HG02588 (cell line): Measurements from ENCODE around the gene ENOX2.
"Not testable (repeated sequence)": the region's sequence is repeated elsewhere in the genome, so short reads cannot be mapped to it uniquely, and the experiment has no call there.

Experiments
- ATAC-seq: cut with Tn5 transposase; IDR thresholded peaks from one replicate; pipeline ENCODE4 v1.9.1; 2021; ENCODE audit warnings: mild to moderate bottlenecking, moderate library complexity; ENCODE audit not compliant: unreplicated experiment

The ENOX2 gene

GRCh38 chrX:130827648-130828047 is 75.4 kb downstream of the ENOX2 start:
- no peak for ATAC-seq

GRCh38 chrX:130826249-130826648 is 76.8 kb downstream of the ENOX2 start:
- no peak for ATAC-seq

DNA sequence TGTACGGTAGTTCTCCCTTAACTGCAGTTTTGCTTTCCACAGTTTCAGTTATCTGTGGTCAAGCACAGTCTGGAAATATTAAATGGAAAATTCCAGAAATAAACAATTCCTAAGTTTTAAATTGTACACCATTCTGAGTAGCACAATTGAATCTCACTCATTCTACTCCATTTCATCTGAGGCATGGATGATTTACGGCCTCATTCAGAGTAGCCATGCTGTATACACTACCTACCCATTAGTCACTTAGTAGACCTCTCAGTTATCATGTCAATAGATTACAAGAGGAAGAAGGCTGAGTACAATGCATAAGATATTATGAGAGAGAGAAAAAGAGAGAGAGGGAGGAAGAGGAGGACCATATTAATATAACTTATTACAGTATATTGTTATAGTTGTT is 77.5 kb downstream of the ENOX2 start:
- ATAC-seq, result no peak

DNA sequence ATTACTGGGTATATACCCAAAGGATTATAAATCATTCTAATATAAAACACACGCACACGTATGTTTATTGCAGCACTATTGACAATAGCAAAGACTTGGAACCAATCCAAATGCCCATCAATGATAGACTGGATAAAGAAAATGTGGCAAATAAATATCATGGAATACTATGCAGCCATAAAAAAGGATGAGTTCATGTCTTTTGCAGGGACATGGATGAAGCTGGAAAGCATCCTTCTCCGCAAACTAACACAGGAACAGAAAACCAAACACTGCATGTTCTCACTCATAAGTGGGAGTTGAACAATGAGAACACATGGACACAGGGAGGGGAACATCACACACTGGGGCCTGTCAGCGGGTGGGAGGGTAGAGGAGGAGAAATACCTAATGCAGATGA is 83.6 kb downstream of the ENOX2 start:
- ATAC-seq, result not testable (repeated sequence)

DNA sequence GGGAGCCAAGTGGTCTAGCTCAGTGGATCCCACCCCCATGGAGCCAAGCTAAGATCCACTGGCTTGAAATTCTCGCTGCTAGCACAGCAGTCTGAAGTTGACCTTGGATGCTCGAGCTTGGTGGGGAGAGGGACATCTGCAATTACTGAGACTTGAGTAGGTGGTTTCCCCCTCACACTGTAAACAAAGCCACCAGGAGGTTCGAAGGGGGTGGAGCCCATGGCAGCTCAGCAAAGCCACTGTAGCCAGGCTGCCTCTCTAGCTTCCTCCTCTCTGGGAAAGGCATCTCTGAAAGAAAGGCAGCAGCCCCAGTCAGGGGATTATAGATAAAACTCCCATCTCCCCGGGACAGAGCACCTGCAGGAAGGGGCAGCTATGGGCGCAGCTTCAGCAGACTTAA is 89.1 kb downstream of the ENOX2 start:
- ATAC-seq, result not testable (repeated sequence)

- ATAC-seq, result no peak
Measured at GRCh38 chrX:130810561-130810960, 92.4 kb downstream of the ENOX2 start.

DNA sequence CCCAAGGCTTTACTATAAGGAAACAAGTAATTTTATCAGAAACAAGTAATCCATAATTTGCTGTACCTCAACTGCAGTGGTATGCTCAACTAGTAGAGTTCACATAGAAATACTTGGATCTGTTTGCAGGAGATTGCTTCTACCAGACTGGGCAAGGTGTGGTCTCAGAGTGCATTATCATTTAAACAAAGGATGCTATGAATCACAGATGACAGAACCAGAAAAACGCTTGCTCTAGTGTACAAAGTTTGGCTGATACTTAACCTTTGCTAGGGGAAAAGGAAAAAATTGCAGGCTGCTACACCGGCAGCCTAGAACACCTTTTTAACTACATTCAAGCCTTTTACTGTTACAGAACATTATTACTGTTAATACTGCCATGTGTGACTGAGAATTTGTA is 97.1 kb downstream of the ENOX2 start:
- ATAC-seq, result no peak

- ATAC-seq, result no peak
Measured at GRCh38 chrX:130803537-130803936, 99.5 kb downstream of the ENOX2 start.

DNA sequence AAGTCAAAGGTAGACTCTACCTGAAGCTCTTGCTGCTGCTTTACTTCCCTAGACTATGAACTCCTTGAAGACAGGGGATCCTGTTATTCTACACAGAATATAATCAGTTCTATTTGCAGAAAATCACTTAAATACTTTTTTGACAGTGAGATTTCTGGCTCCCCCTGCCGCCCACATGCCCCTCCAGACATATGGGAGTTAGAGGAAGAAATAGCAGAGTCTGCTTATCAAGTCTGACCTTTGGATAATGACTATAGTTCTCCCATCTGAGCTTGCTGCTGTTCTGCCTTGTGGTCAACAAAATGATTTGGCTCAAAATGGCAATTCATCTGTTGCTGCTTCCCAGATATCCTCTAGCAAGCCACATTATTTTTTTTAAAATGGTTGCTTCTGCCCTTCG is 101.1 kb downstream of the ENOX2 start:
- ATAC-seq, result no peak

DNA sequence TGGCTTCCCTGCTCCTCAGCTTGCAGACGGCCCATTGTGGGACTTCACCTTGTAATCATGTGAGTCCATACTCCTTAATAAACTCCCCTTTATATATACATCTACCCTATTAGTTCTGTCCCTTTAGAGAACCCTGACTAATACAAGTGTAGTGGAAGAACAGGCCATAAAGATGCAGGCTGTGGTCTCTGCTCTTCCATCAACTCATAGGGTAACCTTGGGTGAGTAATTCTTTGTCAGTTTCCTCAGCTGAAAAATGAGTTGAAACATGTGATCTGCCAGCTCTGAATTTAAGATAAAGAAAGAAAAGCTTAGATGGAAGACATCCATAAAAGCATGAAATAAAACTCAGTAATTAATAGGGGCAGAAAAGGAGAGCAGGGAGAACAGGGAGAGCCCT is 103.6 kb downstream of the ENOX2 start:
- ATAC-seq, result no peak

- no peak for ATAC-seq
Measured at GRCh38 chrX:130793975-130794374, 109.0 kb downstream of the ENOX2 start.

DNA sequence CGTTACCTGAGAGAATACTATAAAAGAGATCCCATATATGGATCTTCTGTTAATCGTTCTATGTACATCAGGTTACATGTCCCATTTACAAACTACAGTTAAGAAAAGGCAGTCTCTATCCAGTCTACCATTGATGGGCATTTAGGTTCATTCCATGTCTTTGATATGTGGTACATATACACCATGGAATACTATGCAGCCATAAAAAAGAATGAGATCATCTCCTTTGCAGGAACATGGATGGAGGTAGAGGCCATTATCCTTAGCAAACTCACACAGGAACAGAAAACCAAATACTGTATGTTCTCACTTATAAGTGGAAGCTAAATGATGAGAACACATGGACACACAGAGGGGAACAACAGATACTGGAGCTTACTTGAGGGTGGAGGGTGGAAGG is 111.1 kb downstream of the ENOX2 start:
- not testable (repeated sequence) for ATAC-seq

DNA sequence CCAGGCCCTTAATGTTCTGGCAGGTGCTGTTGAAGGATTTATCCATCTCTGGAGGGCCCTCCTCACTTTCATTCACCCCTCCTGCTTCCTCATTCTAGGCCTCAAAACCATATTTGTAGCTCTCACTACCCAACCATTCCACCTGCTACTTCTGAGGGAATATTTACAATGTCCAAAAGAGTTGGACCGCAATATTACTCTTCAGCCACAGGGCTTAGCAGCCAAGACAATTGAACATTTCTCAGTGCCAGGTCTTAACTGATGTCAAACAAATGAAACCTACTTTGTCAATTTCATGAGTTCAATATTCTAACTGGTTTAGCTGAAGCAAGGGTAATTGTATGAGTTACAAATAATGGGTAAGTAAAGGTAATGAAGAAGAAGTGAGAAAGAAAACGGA is 113.2 kb downstream of the ENOX2 start:
- no peak for ATAC-seq

DNA sequence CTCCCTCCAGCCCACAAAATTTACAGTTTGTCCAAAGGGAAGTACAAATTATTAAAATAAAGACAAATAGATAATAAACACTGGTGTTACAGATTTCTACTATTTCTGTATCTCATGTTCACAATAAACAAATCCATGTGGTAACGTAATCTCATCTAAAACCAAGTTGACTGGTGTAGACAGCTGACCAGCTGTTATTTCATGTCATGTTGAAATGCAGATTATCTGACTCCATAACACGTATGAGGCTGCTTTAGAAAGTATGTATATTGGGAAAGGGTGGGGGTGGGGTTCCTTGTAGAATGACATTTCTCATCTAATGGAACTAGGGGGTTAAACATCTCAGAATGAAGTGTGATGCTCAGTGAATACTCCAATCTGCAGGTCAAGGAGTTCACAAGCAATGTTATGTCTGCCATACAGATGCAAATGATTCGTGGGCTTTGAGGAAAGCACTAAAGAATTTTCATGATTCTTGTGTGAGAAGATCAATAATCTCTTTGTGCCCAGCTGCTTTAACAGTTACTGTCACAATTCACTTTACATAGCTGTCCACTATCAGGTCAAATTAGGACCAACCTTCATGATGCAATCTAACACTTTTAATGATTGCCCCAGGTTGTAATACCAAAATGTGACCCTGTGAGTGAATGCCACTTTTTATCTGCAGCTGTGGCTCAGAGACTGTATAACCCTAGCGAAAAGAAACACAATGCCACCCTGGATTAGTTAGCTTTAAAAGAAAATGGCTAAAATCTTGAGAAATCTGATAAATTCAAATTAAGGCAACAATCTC is 114.0 kb downstream of the ENOX2 start:
- ATAC-seq, result no peak

GRCh38 chrX:130786030-130786429 is 117.0 kb downstream of the ENOX2 start:
- no peak for ATAC-seq

DNA sequence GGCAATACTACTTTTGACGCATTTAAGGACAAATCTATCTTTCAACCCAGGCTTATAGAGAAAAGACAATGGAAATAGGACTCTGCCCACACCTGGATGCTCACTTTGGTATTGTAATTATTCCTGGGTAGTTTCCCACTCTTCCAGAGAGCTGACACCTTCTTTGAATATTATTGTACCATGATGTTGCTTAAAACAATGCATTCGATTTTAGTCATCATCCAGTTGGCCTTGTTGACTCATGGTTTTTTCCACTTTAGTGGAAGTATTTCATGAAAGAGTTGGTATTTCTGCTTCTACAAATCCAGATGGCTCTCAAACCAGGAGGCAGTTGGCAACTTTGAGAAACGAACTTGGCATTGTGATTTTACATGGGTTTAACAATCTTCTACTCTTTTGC is 124.2 kb downstream of the ENOX2 start:
- no peak for ATAC-seq

DNA sequence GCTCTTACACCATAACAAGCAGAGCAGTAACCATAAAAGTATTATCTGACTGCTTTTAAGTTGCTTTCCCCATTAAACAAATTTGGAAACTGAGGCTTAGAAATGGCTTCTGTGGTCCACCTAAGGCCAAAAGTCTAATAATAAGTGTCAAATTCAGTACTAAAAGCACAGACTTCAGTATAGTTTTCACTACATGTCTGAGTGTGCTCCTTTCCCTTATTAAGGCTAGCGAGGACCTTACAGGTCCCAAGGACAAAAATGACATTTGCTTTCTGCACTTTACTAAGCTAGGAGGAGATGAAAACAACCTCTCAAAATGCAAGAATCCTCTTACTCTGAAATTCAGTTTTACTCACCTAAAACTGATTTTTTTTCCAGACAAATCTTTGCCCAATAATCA is 127.2 kb downstream of the ENOX2 start:
- no peak for ATAC-seq

- ATAC-seq, result no peak
Measured at GRCh38 chrX:130772776-130773143, 130.2 kb downstream of the ENOX2 start.

GRCh38 chrX:130772105-130772775 is 130.8 kb downstream of the ENOX2 start:
- ATAC-seq, result no peak

DNA sequence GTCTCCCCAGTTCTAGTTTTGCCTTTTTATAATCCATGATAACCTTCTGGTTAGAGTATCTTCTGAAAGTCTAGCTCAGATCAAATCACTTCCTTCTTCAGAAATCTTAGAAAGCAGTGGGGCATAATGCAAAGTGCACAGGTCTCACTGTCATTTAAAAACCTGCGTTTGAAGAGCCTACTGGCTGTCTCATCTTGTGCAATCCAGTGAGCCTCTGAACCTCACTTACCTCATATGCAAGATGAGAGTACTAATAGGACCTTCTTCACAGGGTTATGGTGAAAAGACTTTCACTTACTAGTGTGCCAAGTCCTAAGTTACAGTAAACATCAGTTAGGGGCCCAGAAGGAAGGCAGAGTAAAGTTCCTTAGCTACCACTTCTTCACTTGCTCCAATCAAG is 131.4 kb downstream of the ENOX2 start:
- no peak for ATAC-seq

DNA sequence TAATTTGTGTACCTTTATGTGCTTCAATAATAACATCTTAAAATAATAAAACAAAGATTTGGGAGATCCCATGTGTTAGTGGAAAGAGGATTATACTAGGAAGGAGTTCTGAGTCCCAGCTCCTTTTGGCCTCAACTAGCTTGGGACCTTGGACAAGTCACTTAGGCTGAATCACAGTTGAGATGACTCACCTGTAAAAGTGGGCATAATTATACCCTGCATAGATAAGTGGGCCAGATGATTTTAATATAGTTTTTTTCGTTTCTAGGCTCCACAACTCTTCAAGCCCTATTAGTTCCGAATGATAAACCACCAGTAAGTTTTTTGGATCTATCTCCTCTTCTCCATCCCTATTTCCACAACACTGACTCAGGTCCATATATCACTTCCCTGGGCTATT is 131.8 kb downstream of the ENOX2 start:
- ATAC-seq, result no peak

DNA sequence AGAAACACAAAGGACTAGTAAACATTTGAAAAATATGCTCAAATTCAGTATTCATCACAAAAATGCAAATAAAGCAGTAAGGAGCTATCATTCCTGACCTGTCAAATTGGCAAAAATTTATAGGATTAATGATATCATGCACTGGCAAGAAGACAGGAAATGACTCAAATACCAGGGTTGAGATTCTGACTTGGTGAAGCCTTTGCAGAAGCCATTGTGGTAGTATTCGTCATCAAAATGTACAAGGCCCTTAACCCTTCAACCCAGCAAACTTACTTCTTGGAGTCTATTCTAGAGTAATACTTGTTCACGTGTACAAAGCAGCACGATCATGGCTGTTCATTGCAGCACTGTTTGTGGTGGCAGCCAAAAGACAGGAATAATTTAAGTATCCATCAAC is 132.4 kb downstream of the ENOX2 start:
- ATAC-seq, result no peak

DNA sequence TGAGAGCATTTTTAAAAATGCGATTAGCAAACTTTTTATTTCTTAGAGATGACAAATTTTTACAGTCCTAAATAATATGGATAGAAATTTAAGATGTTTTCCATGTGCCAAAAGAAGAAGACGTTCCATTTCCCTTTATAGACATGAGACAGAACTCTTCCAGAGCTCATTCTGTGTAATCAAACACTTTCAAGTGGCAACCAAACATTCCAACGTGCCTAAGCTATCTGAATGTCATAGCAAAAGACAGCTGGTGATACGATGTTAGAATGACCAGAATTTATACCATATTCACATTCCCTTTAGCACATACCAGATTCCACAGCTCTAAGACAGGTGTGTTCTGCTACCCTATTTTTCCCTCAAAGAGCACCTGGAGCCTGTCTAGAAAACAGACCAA is 133.2 kb downstream of the ENOX2 start:
- ATAC-seq, result no peak
